H1 (cell line): ENCODE results near the gene PDE4B. TPM values are rescaled to one million over a fixed set of nuclear protein-coding genes. Genes with fewer than 3 reads are reported as not detected.

Experiments used
- CTCF ChIP-seq, 3 experiments: IDR thresholded peaks; 1 replicate in 2 of 3; 2 replicates in 1 of 3; pipeline versions ENCODE4 v1.5.1 to v1.6.1; 2011; ENCODE audit warnings: low read length in 3 of 3, mild to moderate bottlenecking in 3 of 3, inconsistent platforms in 2 of 3, low read depth in 1 of 3, moderate library complexity in 1 of 3; ENCODE audit not compliant: insufficient read depth in 1 of 3; ENCODE audit errors: control extremely low read depth in 1 of 3
- EZH2 ChIP-seq: fragments of 200-600 bp; sonication (generic); IDR thresholded peaks from 2 replicates; pipeline ENCODE4 v1.7.1; 2012; ENCODE audit warnings: low read depth, mild to moderate bottlenecking, moderate library complexity, low read length, inconsistent platforms; ENCODE audit not compliant: severe bottlenecking
- USF2 ChIP-seq: IDR thresholded peaks from 2 replicates; pipeline ENCODE4 v1.6.1; 2011; ENCODE audit warnings: low read length, improper control_type of control experiment
- polyA plus RNA-seq, 7 experiments: library from polyadenylated mRNA; depleted of rRNA in 3 of 7; stranded (reverse) in 5 of 7; unstranded in 2 of 7; fragments of >200 nt in 5 of 7; fragments of 200-250 nt in 2 of 7; gene quantifications; 1 replicate in 5 of 7; 2 replicates in 1 of 7; 4 replicates in 1 of 7; pipeline versions ENCODE4 v1.2.1 to v1.2.3, GENCODE V29; 2011 to 2013; ENCODE audit warnings: missing spikeins in 2 of 7, mixed read lengths in 2 of 7
- total RNA-seq: library from RNA; stranded (reverse); fragmentation: NEBNext Ultra II Directional; extraction: Animal tissue kit (Norgen Biotek cat#: 25700); gene quantifications from 2 replicates; pipeline ENCODE4 v1.2.1, GENCODE V29; 2021

The PDE4B gene
- total and polyA plus RNA-seq, 2 of the 8 experiments (the other 6 are each of a cell fraction or from before 2014, with no cell fraction given) = 5.0 to 15.1 TPM

GRCh38 chr1:66176832-66177231 is 384.1 kb downstream of the PDE4B start (continued):
- TF ChIP-seq USF2 (no peak), CTCF (IDR thresholded peaks at IDR 0.05; ENCODE audit: control extremely low read depth in 1 of 3, insufficient read depth in 1 of 3, low read depth in 1 of 3, low read length in 3 of 3) (no peak), EZH2 (no peak)
- TF ChIP-seq, all 59 proteins: peak for 0
